GM19043 (cell line): Measurements from ENCODE around the gene ESRRG.

Experiments used
- ATAC-seq: cut with Tn5 transposase; IDR thresholded peaks from one replicate; pipeline ENCODE4 v1.9.1; 2021; ENCODE audit warnings: low read depth; ENCODE audit not compliant: unreplicated experiment

The ESRRG gene

DNA sequence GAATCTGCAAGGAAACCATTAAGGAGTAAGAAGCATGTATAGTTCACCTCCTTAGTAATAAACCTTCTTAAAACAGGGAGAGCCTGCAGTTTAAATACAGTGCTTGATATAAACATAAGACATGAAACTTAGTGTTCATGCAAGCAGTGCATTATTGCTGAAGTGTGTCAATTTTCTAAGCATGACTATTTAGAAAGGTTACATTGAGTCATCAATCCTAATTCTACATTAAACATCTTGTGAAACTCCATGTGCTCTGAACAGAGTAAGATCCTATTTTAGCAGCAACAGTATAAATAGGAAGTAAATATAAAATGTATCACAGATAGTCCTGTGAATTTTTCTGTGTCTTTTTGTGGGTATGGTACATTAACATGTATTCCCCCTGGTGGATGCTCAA, 135.5 kb downstream of the ESRRG start:
- no peak for ATAC-seq

DNA sequence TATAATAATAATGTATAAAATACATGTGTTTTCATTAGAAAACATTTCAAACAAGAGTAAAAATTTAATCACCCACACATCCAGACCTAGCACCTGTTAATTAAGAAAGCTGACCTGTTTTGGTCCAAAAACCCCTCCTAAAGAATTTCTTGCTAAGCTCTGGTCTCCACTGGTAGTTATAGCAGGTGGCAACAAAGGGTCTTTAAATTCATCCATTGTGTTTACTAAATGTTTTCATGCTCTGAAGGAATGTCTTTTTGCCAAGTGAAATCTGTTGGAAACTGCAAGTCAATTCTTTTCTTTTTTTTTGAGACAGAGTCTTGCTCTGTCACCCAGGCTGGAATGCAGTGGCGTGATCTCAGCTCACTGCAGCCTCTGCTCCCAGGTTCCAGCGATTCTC, 141.1 kb downstream of the ESRRG start:
- ATAC-seq = no peak

DNA sequence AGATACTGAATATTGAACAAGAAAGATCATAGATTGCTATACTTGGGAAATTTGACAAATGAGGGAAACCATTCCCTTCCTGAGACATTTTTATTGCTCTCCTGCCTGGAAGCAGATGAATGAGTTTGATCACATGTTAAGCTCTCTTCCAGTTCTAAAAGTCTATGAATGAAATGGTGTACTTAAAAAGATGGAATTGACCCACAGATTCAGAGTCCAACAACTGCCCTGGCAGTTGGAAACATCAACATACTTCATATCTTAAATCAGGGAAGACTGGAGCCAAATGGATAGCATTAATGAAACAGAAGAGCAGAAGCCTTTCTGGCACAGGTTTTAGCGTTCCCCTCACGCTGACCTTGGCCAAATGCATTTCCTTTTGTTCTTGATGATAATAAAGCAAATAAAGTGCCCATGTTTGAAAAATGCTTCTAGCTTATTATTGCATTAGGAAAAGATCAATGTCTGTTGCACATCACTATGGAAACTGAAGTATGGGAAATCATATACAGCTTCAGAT, 142.6 kb downstream of the ESRRG start:
- ATAC-seq = no peak

DNA sequence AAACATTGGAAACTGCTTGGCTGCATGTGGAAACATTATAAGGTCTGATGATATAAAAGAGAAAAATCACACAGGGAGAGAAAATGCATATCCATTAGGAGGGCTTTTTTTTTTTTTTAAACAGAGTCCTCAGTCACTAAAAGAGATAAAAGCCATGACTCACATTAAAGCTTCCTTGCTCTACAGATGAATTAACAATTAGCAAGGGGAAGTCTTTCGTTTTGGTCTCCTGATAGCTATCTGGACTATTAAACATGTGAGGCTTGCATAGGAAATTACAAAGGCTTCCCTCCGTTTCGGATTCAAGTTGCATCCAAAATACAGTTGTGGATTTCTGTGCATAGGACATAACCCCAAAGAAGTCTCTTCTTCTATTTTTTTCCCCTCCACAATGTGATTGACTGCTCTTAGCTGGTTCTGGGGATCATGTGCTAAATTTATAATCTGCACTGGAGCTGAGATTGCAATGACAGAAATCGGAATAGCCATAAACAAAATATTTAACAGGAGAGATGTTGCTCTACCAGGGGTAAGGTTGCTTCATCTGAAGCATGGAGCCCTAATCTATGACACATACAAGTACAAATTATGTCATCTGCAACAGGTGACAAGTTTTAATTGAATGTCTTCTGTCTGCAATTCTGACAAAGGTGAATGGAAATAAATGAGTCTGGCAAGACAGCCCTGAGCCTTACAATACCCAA, 146.8 kb downstream of the ESRRG start:
- ATAC-seq = no peak

DNA sequence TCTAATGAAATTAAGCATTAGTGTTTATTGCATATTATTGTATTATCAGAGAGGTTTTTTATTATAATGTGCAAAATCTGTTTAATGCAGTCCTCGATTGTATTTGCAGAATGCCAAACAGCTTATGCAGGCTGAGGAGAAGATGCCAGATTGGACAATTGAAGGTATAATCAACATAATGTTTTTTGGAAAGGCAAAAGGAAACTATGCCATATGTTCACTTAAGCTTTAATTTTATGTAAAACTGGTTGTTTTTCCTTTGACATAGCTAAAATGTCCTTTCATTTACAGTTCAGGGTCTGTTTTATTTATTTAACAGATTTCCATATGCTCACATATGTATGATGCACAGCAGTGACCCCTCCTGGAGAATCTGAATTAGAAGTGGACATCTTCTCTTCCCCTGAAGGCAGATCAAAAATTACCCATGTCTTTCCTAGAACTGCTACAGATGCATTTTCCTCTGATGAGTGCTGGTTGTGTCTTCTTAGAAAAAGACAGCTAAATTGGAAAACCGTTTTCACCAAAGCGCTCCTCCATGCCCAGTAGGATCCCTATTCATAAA, 156.5 kb downstream of the ESRRG start:
- no peak for ATAC-seq

DNA sequence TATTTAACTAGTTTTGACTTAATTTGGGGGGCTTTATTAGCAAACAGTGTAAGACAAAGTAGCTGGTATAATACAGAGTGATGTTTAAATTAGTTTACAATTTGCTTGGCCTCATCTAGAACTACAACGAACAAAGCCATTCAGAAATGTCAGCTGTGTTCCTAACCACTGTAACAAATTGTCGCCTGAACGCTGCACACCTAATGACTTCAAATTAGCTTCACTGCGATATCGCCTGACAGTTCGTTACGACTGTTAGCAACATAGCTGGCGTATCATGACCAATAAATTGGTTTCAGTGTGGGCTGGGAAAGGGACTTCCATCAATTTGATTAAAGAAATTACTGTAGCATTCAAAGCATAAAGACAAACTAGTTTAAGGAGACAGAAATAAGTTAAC, 160.1 kb downstream of the ESRRG start:
- ATAC-seq = no peak

DNA sequence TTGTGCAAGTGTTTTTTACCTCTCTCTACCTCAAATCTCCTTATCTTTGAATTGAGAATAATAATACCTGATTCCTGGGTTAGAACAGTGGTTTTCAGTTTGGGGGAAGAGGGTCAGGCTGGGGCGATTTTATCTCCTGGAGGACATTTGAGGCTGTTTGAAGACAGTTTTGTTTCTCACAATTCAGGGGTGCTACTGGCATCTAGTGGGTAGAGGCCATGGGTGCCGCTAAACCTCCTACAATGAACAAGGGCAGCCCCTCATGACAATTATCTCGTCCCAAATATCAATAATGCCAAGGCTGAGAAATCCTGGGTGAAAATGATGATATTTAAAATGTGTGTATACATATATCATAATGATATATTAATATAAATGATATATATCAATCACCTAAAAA, 160.8 kb downstream of the ESRRG start:
- ATAC-seq = no peak

DNA sequence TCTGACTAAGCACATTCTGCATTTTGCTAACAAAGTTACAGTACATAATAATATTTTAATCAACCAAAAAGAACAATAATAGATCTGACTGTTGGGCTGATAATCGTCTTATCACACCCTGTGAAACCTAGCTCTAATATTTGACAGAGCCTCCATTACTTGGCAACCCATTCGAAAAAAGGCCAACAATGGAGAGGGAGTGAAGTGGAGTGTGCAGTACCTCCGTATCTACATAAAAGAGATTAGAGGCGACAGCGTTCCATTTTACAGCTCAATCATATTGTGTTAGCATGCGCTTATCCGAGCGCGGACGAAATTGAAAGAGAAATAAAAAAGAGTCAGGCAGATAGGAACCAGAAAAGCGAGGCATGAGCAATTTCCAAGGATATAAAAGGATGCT, 162.7 kb downstream of the ESRRG start:
- ATAC-seq = no peak

DNA sequence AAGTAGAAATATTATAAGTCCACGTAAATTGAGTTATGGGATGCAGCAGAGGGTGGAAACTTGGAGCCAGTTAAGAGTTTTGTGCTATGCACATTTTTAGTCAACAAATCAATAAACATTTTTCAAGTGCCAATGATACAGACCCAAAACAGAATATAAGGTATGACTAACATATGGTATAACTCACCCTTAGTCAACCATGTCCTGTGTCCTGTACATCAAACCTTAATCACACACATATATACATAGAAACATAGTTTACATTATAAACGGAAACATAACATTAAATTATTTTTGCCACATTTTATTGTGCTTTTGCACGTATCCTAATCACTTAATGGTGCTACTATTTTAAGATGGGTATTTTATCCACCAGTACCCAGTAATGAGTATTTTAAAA, 163.9 kb downstream of the ESRRG start:
- ATAC-seq = no peak

DNA sequence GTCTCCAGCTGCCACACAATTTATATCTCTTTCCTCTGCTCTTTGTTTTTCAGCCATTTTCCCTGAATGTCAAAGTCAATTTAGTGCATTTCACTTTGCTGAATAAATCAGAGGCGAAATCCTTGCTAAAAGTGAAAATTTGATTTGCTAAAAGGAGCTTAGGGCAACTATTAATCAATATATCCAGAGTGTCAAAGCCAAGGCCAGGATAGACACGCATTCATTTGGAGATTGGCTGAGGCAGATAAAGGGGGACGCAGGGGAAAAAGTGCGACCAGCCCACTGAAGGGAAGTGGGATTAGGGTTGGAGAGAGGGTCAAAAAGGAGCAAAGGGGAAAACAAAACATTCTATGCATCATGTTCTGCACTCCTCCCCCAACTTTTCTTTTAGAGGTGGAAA, 167.6 kb downstream of the ESRRG start:
- no peak for ATAC-seq

DNA sequence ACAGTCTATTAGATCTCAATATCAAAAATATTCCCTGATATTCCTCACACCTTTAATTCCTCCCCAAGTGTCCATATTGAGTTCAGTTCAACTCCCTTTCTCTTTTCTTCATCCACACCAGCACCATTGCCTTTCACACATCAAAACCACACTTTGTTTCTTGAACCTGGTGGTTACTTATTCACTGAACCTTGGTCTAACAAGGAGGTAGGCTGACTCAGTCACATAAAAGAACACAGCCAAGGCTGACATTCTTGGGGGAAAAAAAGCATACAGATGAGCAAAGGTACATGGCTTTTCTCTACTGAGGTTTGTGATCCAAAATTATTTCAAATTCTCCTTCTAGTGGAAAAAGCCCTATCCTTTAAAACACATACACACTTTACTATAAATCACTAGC, 168.3 kb downstream of the ESRRG start:
- no peak for ATAC-seq

DNA sequence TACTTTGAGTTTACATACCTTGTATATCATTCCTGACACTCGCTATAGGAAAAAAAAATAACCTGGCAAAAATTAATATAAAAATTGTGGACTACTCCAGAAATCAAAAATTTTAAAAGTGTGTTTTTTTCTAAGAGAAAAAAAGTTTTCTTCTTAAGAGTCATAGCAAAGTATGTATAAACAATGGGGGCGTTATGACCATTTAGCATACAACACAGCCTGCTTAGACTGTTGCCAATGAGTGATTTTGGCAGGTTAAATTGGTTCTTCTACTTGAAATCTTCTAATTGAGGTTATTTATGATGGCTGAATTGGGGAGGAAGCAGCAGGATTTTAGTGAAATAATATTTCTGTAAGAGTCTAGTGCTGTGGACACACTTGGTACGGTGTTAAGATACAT, 169.5 kb downstream of the ESRRG start:
- no peak for ATAC-seq

DNA sequence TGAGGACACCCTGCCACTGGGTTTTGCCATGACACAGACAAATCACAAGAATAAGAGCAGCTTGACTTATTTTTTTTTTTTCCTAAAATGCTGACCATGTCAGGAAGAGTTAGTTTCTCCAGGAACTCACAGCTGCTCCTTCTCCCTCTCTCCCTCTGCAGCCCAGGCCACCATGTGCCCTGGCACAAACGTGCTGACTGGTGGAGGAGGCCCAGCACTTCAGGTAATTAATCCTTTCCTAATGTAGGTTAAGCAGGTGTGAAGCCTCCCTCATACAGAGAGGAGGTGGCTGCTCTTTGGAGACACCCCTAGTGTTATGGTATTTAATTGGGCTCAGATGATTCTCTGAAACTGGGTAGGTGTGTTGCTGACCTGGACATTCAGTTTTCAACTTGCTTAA, 170.2 kb downstream of the ESRRG start:
- ATAC-seq = no peak

DNA sequence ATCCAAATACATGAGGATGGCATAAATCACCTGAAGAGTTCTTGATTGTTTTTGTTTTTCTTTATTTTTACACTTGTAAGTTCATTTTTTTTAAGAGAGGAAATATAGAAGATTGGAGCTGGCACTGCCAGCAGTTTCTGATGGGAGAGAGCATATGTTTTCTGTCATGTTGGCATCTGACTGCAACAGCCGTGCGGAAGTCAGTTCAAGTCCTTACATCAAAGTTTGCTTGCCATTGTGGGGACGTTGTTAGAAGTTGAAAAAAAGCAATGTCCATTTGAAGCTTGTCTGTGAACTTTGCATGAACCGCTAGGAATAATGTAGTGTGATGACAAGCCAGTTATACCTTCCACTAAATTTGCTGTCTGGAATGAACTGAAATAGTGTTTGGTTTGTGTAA, 173.4 kb downstream of the ESRRG start:
- ATAC-seq = no peak

DNA sequence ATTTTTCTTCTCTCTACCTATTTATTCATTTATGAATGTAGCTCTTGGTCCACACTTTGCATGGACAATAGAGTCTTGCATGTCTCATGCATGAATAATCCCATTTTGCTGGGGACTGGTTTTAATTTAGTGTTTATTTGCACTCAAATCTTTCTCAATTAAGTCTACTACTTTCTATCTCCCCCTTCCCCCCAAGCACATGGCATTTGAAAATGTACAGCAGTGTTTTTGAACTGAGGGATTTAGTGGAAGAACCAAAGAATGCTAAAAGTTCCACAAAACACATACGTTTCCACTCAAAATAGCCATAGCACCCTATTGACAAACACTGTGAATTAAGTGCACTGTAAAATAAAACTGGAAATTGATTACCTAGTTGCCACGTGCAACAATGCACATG, 180.5 kb downstream of the ESRRG start:
- ATAC-seq = no peak

DNA sequence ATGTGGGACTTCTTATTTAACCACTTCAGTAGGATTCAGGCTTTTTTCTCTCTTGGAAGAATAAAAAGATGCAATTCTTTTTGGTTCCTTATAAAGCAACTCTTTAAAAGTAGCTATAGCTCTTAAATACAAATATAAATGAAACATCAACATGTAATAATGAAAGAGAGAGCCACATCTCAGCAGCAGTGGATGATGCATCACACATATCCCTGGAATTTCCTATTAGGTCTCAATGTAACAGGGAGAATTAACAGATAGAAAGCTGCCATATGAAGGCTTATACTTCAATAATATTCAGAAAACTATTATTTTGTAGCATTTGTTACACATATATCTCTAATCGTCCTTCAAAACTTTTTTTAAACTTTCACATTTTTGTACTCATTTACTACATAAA, 181.0 kb downstream of the ESRRG start:
- ATAC-seq = no peak

DNA sequence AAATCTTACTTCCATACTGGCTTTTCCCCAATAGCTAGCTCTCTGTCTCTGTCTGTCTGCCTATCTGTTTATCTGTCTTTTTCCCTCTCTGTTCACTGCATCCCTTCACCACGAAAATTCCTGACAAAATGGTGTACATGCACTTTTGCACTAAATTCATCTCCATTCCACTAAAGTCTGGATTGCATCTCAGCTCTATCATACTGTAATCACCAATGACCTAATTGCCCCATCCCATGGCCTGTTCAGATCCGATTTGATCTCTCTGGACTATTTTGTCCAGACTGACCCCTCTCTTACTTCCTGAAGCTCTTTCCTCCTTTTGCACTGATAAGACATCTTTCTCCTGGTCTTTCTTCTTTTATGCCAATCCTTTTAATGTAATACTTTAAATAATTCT, 187.5 kb downstream of the ESRRG start:
- ATAC-seq = no peak

DNA sequence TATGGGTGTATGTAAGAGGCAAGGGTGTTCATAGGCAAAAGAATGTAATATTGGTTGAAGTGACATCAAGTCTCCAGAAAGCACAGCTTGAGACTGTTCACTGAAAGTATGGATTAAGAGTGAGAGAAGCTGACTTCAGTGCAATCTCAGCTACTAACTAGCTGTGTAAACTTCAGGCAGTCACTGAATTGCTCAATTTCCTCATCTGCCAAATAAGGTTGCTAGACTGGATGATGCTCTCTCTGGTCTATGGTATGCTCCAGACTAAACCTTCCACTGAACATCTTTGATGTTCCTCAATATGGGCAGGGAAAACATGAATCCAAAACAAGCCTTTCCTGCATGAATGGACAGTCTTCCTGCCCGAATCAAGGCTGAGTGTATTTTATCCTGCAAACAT, 188.2 kb downstream of the ESRRG start:
- no peak for ATAC-seq

DNA sequence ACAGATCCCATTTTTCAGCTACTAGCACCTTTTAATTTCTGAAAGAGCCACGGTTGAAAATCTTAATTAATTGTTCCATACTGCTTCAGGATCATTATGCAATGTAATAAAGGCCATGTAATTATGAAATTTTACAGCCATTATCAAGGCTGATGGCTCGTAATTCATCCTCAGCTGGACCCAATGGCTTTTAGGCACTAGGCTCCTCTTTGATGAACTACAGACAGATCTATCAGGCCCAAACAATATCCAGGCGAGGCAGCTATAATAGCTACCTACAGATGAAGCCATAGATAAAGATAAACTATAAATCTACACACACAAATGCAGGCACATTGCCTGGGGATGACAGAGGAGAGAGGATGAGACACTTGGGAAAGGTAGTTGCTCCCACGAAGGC, 189.5 kb downstream of the ESRRG start:
- ATAC-seq = no peak

DNA sequence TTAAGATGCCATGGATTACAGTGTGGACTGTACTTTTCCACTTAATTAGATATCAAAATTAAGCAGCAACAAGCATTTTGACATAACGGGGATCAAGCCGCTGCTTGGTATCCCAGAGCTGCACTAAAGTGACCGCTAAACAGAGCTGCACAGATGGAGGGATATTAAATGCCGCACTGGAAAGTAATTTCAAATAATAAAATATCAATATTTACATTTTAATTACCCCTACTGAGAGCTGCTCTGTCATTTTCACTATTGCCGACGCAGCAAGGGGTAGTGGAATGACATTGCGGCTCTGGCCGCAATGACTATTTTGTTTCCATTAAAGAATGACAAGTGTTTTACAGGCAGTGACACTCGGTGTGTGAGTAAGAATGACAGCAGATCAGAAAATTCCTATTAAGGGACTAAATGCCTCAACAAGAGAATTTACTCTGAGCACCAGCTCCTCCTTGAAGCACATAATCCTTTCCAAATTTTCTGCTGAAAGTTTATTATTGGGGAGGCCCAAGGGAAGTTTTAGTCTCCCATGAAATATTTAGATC, 190.9 kb downstream of the ESRRG start:
- ATAC-seq = no peak

DNA sequence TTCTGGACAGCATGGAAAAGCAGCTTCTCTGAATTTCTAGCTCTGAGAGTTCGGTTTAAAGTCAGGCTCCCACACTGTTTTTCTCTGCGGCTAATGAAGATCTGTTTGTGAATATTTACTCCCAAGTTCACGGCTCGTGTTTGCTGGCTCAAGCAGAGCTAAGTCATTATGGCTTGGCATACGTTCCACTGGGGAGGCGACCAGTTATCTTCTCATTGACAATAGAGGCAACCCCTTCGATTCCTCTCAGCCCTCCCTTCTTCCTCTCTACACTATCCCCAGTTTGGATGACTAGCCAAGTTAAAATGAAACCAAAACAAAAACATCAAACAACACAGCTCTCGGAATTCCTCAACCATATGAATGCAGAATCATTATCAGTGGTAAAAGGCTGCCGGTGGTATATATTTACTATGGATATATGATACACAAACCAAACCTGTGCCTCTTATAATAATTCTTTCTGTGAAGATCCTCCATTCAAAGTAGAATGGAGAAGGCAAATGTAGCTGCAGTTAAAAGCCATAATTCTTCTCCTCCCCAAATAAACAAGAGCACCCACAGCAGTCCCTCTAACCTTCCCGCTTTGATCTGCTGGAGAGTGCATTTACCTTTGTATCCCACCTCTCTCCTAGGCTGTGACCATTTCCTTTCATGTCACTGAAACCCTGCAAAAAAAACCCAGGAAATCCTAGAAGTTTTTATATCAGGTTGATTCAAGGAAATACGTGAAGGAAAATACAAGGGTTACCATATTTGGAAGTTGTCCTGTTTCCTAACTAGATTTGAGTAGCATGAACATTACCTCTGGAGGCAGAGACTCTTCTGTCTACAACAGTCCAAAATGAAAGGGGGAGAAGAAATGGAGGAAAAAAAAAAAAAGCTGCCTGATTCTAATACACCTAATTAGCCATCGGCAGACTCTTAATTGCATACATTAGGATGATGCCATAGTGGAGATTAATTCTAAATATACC, 191.7 kb downstream of the ESRRG start:
- peak; percentile 39 for ATAC-seq
